Activated CD4-positive, alpha-beta T cell treated with anti-CD3 and anti-CD28 coated beads, Interleukin-2, amount 10 ng/mL, durations not matched to agents 7 days and 5 days (primary cell): ENCODE data around the gene CYP2W1. TPM values are rescaled to one million over a fixed set of nuclear protein-coding genes. Genes with fewer than 3 reads are reported as not detected.

ENCODE experiments used
- CTCF ChIA-PET: fragments of 350-600 bp; sonication (Branson Sonifier 250); formaldehyde crosslinking; loops from one replicate; lab custom pipeline; 2021; ENCODE audit warnings: antibody characterized with exemption; lab: Charles Lee
- POLR2A ChIA-PET: fragments of 350-600 bp; sonication (Branson Sonifier 250); formaldehyde crosslinking; loops from one replicate; lab custom pipeline; 2021; ENCODE audit warnings: antibody characterized with exemption; lab: Charles Lee
- DNase-seq: peaks from one replicate; pipeline ENCODE4 v3.0.0-alpha.2; 2020
- H3K27ac Mint-ChIP-seq: one replicate; pipeline ENCODE4 v1.8.0; 2021; ENCODE audit warnings: mild to moderate bottlenecking, moderate library complexity, mixed read lengths
- H3K27me3 Mint-ChIP-seq: one replicate; pipeline ENCODE4 v1.8.0; 2021; ENCODE audit warnings: mixed read lengths
- H3K36me3 Mint-ChIP-seq: one replicate; pipeline ENCODE4 v1.8.0; 2021; ENCODE audit warnings: low read depth, mixed read lengths
- H3K4me1 Mint-ChIP-seq: one replicate; pipeline ENCODE4 v1.8.0; 2021; ENCODE audit warnings: mixed read lengths
- H3K4me3 Mint-ChIP-seq: one replicate; pipeline ENCODE4 v1.8.0; 2021; ENCODE audit warnings: mild to moderate bottlenecking, moderate library complexity, mixed read lengths
- H3K9me3 Mint-ChIP-seq: one replicate; pipeline ENCODE4 v1.8.0; 2021; ENCODE audit warnings: mixed read lengths
- total RNA-seq, 2 experiments: library from RNA; stranded (reverse); gene quantifications; one replicate each; pipeline ENCODE4 v1.2.3, GENCODE V29; 2021

Gene CYP2W1
- total RNA-seq, 2 experiments from 2014 or later: not detected

DNA sequence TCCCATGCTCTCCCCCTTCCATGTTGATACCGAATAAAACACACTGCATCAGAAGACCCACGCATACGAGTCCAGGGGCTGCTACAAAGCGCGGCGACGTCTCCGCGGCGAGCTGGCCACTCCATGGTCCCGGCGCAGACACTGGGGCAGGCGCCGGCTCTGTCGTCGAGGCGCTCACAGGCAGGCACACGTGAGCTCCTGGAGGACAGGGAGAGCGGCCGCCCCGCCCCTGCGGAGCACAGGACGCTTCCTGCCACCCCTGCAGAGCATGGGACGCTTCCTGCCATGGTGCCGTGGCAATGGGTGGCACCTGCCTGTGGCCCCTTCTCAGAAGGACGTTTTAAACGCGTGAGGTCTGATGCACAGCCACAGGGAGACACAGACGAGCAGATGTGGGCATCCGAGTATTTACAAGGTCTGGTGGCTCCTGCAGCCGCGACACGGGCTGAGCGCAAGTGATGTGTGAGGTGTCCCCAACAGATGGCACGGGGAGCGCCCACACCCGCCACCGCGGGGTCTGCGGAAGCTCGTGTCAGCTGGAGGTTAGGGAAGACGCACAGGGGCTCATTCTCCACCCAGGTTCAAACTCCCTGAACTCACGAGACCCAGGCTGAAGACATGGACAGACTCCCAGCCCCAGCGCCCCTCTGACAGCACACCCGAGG, 40.0 kb downstream of the CYP2W1 start:
- Mint-ChIP-seq H3K4me1 (peaks cover 16% of the 10 kb centered on the region), H3K27ac (no peak overlapping the region), H3K27me3 (no peaks in the 10 kb centered on the region), H3K9me3 (peaks cover 11% of the 10 kb centered on the region), H3K4me3 (no peak overlapping the region), H3K36me3 (peaks cover 14% of the 10 kb centered on the region)
- CTCF ChIA-PET: interaction anchor here (0.7 kb wide), 1 partner anchor 43 kb away, joined by 3 read pairs; no protein-coding TSS in a partner anchor
- no peak for DNase-seq
- POLR2A ChIA-PET: no interaction called here

DNA sequence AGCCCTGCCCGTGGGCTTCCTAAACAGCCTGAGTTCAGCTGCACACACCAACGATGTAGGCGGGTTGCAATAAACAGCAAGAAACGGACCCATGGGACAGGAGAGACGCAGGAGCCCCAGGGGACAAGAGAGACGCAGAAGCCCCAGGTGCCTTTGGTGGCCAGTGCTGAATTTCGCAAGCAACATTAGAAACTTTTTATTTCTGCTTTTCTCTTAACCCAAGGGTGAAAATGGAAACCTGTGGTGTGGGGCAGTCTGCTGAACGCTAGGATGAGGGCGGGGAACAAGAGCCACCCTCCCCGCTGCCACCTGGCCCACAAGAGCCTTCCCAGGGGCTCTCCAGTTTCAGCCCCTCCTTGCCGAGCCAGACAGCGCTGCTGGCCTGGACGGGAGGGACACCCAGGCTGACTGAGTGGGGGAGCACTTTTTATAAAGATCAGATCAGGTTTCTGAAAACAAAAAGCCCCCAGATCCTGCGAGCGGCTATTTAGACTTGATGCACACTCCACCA, 41.4 kb downstream of the CYP2W1 start:
- H3K27me3 Mint-ChIP-seq: no peaks in the 10 kb centered on the region
- ChIA-PET CTCF (interaction anchor here (1.9 kb wide), 1 partner anchor 41 kb away, joined by 6 read pairs; no protein-coding TSS in a partner anchor), POLR2A (no interaction called here)
- H3K27ac Mint-ChIP-seq: peak overlapping the region; percentile 50
- H3K4me1 Mint-ChIP-seq: peaks cover 18% of the 10 kb centered on the region
- peaks cover 11% of the 10 kb centered on the region for H3K36me3 Mint-ChIP-seq
- no peak for DNase-seq
- H3K4me3 Mint-ChIP-seq: no peak overlapping the region
- peaks cover 11% of the 10 kb centered on the region for H3K9me3 Mint-ChIP-seq

DNA sequence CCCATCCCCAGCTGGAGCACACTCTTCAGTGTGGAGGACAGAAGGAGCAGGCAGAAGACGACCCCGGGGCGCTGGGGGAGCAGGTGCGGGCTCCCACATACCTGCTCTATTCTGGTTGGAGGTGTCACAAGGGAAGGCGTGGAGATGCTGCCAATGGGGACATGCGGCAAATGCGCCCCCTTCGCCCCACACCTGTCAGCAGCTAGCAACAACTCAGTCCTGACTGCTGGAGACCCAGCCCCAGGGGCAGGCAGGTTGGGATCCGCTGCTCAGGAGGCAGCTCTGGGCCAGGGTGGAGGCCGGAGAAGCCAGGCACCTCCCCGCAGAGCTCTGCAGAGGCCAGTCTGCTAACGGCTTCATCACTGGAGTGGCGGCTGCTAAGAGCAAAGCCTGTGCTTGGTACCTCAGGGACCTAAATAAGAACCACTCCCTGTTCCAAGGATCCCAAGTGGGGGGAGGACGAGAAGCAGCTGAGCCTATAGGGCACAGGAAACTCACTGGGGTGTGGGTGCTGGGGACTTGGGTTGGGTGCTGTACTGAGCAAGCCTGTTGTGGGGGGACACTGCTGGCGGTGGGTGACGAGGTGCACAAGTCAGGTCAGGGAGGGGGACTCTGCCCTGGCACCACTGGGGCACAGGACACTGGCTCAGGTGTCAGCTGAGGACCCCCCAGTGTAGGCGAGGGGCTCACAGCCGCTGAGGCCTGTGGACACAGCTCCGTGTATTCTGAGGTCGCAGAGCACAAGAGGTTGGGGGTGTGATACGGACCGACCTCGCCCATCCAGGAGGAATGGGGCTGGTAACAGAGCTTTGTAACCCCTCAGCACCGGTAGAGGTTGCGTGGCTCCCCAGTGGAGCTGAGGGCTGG, 42.1 kb downstream of the CYP2W1 start:
- Mint-ChIP-seq H3K27me3 (no peaks in the 10 kb centered on the region), H3K4me1 (peaks cover 25% of the 10 kb centered on the region), H3K4me3 (no peak overlapping the region), H3K9me3 (peaks cover 11% of the 10 kb centered on the region), H3K27ac (peak overlapping the region; percentile 50), H3K36me3 (peaks cover 11% of the 10 kb centered on the region)
- POLR2A ChIA-PET: no interaction called here
- CTCF ChIA-PET: interaction anchor here (1.0 to 1.9 kb wide), 3 partner anchors 32 to 43 kb away, joined by 4 to 6 read pairs (median 5); no protein-coding TSS in a partner anchor
- no peak for DNase-seq

DNA sequence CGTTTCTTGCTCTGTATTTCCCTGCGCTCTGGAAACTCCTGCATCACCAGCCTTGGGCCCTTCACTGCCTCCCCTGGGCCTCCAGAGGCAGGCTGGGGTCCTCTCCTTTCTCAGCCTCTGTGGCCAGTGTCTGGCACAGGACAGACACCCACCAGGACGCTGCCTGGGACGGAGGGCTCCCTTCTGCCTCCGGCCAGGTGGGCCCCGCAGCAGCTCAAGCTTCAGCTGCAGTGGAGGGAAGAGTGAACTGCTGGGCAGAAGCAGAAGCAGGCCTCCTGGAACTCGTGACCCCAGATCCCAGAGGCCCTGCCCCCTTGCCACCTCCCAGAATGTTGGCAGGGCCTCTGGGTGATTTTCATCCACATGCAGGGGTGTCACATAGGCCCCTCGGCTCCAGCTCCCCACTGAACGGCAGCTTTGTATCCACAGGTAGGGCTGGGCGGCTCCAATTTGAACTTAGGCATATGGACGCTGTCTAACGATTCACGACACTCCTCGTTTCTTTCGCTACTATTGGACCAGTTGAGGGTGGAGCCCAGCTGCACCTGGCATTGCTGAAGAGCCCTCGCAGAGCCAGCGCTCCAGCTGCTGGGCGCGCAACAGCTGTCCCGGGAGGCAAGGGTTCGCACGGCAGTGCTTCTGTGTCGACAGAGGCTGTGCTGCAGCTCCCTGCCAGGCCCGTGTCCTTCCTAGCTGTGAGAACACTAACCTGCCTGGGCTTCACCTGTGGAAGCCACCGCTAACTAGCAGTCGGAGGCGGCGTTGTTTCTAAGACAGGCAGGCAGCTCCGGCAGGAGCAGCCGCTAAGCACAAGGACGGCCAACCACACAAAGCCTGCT, 43.0 kb downstream of the CYP2W1 start:
- CTCF ChIA-PET: interaction anchor here (1.0 to 1.9 kb wide), 4 partner anchors 32 to 44 kb away, joined by 4 to 6 read pairs (median 4); no protein-coding TSS in a partner anchor
- Mint-ChIP-seq H3K9me3 (peaks cover 11% of the 10 kb centered on the region), H3K4me3 (peak overlapping the region; percentile 5), H3K36me3 (peaks cover 11% of the 10 kb centered on the region), H3K4me1 (peaks cover 30% of the 10 kb centered on the region), H3K27me3 (no peaks in the 10 kb centered on the region), H3K27ac (no peak overlapping the region)
- no peak for DNase-seq
- POLR2A ChIA-PET: no interaction called here

DNA sequence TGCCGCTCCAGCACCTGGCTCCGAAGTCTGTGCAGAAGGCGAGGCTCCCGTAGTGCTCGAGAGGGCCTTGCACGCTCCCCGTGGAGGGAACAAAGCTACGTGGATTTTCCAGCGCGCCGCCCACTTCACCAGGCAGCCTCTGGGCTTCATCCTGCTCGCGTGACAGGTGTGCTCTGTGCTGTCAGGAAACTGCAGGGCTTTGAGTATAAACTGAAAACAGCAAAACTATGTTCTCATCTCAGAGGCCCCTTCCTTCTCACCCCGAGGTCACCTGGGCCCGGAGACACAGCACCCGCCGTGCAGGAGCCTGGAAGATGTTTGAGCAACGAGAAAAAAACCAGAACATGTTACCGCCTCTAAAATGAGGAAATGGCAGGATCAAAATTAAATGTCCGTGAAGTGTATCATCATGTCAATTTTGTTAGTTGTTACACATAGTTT, 43.8 kb downstream of the CYP2W1 start:
- Mint-ChIP-seq H3K9me3 (peaks cover 6% of the 10 kb centered on the region), H3K27ac (no peak overlapping the region), H3K27me3 (no peaks in the 10 kb centered on the region), H3K4me1 (peaks cover 32% of the 10 kb centered on the region), H3K4me3 (peak overlapping the region; percentile 68), H3K36me3 (peaks cover 5% of the 10 kb centered on the region)
- CTCF ChIA-PET: interaction anchor here (1.4 kb wide), 1 partner anchor 33 kb away, joined by 4 read pairs; no protein-coding TSS in a partner anchor
- no peak for DNase-seq
- POLR2A ChIA-PET: no interaction called here

DNA sequence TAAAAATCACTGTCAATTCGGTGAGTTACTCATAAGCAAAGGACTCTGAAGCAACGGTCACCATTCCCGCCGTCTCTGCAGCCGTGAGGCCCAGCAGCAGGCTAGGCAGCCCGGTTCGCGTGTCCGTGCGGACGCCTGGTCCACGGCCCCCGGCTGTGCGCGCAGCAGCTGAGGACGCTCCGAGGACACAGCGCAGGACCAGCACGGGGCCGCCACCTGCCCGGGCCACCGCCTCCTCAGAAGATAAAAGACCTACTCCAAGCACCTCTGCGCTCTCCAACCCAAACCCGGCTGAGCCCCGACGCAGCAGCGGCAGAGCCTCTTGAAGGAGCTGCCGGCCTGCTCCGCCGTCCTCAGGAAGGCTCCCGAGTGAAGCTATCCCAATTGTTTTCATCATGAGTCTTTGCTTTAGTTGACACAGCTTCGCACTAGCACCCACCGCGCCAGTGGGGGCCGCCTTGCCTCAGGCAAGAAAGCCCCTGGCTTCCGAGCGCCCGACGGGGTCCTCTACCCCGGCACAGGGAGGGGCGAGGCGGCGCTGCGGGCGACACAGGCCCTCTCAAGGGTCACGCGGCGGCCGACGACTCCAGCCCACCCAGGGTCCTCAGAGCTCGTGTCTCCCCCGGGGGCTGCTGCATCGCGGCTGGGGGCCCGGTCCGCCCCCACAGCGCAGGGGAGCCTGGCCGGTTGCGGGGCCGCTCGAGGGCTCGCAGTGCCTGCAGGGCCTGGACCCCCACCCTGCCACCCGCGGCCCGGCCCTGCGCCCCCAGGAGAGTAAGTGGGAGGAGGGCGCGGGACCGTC, 44.5 kb downstream of the CYP2W1 start:
- H3K27ac Mint-ChIP-seq: peak overlapping the region; percentile 77
- peaks cover 34% of the 10 kb centered on the region for H3K4me1 Mint-ChIP-seq
- ChIA-PET POLR2A (interaction anchor here (0.6 kb wide), 1 partner anchor 38 kb away, joined by 4 read pairs; no protein-coding TSS in a partner anchor), CTCF (interaction anchor here (1.4 kb wide), 1 partner anchor 34 kb away, joined by 4 read pairs; no protein-coding TSS in a partner anchor)
- H3K9me3 Mint-ChIP-seq: peaks cover 2% of the 10 kb centered on the region
- no peaks in the 10 kb centered on the region for H3K27me3 Mint-ChIP-seq
- DNase-seq: no peak
- H3K4me3 Mint-ChIP-seq: peak overlapping the region; percentile 68
- peaks cover 4% of the 10 kb centered on the region for H3K36me3 Mint-ChIP-seq

DNA sequence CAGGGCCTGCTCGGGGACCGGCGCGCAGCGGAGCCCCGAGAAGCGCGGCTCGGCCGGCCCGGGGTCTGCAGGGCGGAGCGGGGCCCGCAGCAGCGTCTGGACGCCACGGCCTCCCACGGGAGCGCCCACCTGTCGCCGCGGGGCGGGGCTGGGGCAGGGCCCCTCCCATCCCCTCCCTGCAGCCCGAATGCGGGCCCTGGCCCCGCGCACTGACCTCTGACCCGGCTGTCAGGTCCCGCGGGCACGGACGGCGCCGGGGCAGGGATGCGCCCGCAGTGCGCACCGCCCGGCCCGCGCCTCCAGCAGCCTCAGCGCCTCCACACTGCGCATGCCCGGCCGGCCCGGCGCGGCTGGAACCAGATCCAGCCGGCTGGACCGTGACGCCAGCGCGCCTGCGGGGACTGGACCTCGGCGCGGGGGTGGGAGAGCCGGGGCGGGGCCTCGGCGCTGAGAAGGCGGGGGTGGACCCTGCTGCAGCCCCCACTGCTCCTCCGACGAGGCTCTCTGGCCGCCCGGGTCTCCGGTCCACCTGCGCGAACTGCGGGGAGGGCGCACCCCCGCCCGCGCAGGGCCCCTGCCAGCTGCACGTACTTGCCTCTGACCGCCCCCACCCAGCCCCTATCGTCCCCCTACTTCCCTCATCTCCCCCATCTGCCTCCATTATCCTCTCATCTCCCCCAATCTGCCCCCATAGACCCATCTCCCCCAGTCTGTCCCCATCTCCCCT, 45.2 kb downstream of the CYP2W1 start:
- DNase-seq: peak; percentile 83
- Mint-ChIP-seq H3K27ac (peak overlapping the region; percentile 88), H3K4me1 (peaks cover 41% of the 10 kb centered on the region), H3K36me3 (peaks cover 2% of the 10 kb centered on the region), H3K4me3 (peak overlapping the region; percentile 71), H3K9me3 (no peaks in the 10 kb centered on the region), H3K27me3 (no peaks in the 10 kb centered on the region)
- CTCF ChIA-PET: no interaction called here
- POLR2A ChIA-PET: interaction anchor here (0.6 kb wide), 1 partner anchor 37 kb away, joined by 4 read pairs; no protein-coding TSS in a partner anchor

DNA sequence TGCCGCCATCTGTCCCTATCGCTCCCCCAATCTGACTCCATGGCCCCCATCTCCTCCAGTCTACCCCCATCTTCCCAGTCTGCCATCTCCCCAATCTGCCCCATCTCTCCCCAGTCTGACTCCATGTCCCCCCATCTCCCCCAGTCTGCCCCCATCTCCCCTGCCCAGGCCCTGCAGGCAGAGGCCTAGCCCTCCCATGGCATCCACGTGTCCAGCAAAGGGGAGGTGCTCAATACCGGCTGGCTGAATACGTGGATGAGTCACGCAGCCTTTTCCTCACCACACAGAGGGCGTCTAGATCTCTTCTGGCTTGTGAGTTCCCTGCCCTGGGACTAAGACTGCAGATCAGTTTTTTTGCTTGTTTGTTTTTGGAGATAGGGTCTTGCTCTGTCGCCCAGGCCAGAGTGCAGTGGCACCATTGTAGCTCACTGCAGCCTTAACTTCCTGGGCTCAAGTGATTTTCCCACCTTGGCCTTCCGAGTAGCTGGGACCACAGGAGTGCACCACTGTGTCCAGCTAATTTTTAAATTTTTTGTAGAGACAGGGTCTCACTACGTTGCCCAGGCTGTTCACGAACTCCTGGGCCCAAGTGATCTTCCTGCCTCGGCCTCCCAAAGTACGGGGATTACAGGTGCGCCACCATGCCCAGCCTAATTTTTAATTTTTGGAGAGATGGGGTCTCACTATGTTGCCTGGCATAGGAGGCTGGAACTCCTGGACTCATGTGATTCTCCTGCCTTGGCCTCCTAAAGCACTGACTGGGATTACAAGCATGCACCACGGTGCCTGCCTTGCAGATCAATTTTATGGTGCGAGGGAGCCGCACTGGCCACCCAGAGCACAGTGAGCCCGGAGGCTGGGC, 46.0 kb downstream of the CYP2W1 start:
- Mint-ChIP-seq H3K9me3 (no peaks in the 10 kb centered on the region), H3K27me3 (no peaks in the 10 kb centered on the region), H3K4me3 (peak overlapping the region; percentile 71), H3K27ac (peak overlapping the region; percentile 88), H3K36me3 (peaks cover 2% of the 10 kb centered on the region), H3K4me1 (peaks cover 49% of the 10 kb centered on the region)
- CTCF ChIA-PET: interaction anchor here (0.7 to 1.4 kb wide), 2 partner anchors 15 to 37 kb away, joined by 4 to 5 read pairs; no protein-coding TSS in a partner anchor
- POLR2A ChIA-PET: no interaction called here
- peak; percentile 60 for DNase-seq

DNA sequence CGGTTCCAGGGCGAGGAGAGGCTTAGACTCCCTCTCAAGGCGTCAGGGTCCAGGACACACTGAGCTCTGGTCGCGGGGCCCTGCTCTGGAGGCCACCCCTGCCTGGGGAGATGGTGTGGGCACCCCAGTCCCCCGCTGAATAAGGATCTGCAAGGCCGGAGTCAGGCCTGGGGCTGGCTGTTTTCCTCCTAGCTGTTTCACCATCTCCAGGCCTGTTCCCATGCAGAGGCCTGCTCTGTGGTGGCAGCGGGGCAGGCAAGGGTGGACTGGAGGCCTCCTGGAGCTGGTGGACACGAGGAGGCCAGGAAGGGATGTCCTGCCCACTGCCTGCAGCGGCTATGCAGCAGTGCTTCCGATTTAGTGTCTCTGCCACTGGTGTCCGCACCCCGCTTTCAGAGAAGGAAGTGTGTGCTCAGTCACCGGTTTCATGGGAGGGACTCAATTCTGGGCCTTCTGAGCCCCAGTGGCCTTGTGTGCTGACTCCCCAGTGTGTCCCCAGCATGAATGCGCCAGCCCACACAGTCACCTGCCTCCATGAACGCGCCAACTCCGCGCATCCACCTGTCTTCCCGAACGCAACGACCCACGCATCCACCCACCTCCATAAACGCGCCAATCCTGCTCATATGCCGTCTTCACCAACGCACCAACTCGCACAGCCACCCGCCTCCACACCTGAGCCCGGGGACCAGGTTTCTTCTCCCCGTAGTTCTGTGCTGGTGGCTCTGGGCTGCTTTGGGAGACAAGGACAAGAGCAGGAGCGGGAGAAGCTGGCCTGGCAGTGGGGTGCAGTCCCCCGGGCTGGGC, 46.9 kb downstream of the CYP2W1 start:
- H3K9me3 Mint-ChIP-seq: no peaks in the 10 kb centered on the region
- H3K27me3 Mint-ChIP-seq: no peaks in the 10 kb centered on the region
- no peak overlapping the region for H3K4me3 Mint-ChIP-seq
- no peak for DNase-seq
- CTCF ChIA-PET: interaction anchor here (0.7 to 1.4 kb wide), 2 partner anchors 16 to 36 kb away, joined by 4 to 5 read pairs; no protein-coding TSS in a partner anchor
- peak overlapping the region; percentile 88 for H3K27ac Mint-ChIP-seq
- peaks cover 56% of the 10 kb centered on the region for H3K4me1 Mint-ChIP-seq
- peaks cover 4% of the 10 kb centered on the region for H3K36me3 Mint-ChIP-seq
- POLR2A ChIA-PET: no interaction called here
